ENCODE measurements around the gene FAM234B. TPM values are rescaled to one million over a fixed set of nuclear protein-coding genes. Genes with fewer than 3 reads are reported as not detected.
A peak's percentile ranks its signal among the peaks of the same experiment; 100 is the strongest.

Gene FAM234B
- total RNA-seq, 4 donors from 2014 or later = 1.8 to 3.5 (median 2.5) TPM

- TF ChIP-seq POLR2A (IDR thresholded peaks at IDR 0.05) (no peak), CTCF (IDR thresholded peaks at IDR 0.05 in 4 of 5, conservative IDR thresholded peaks at IDR 0.05 in 1 of 5) (no peak)
- ATAC-seq (no peak), DNase-seq (no peak)
- in situ Hi-C loops (cut with MboI; ENCODE audit: low sequenced_read_pairs in 4 of 4) = no loop called here
- H3K27me3 ChIP-seq = no peaks in the 10 kb centered on the region
- no peaks in the 10 kb centered on the region for H3K36me3 ChIP-seq
- no peaks in the 10 kb centered on the region for H3K9me3 ChIP-seq
- no peak overlapping the region for H3K4me3 ChIP-seq
- intact Hi-C loops (cut with DNase I; ENCODE audit: low total_unique reads) = no loop called here
- H3K27ac ChIP-seq = peak overlapping the region in 2 of 4 donors; percentile 23 to 29
- H3K4me1 ChIP-seq = peaks cover 0 to 8% of the 10 kb centered on the region in 2 donors
Measured at GRCh38 chr12:13116259-13116658, 72.1 kb downstream of the FAM234B start.

GRCh38 chr12:13117029-13117428 is 72.8 kb downstream of the FAM234B start:
- ATAC-seq (no peak), DNase-seq (no peak)
- Histone ChIP-seq H3K36me3 (no peaks in the 10 kb centered on the region), H3K27ac (peak overlapping the region in 2 of 4 donors; percentile 10 to 45), H3K27me3 (no peaks in the 10 kb centered on the region), H3K4me1 (peaks cover 0 to 8% of the 10 kb centered on the region in 2 donors), H3K4me3 (no peak overlapping the region), H3K9me3 (no peaks in the 10 kb centered on the region)
- intact Hi-C loops (cut with DNase I; ENCODE audit: low total_unique reads) (no loop called here), in situ Hi-C loops (cut with MboI; ENCODE audit: low sequenced_read_pairs in 4 of 4) (no loop called here)
- TF ChIP-seq CTCF (IDR thresholded peaks at IDR 0.05 in 4 of 5, conservative IDR thresholded peaks at IDR 0.05 in 1 of 5) (no peak), POLR2A (IDR thresholded peaks at IDR 0.05) (no peak)

GRCh38 chr12:13119826-13120225 is 75.6 kb downstream of the FAM234B start:
- TF ChIP-seq POLR2A (IDR thresholded peaks at IDR 0.05) (no peak), CTCF (IDR thresholded peaks at IDR 0.05 in 4 of 5, conservative IDR thresholded peaks at IDR 0.05 in 1 of 5) (no peak)
- Histone ChIP-seq H3K36me3 (no peaks in the 10 kb centered on the region), H3K27me3 (no peaks in the 10 kb centered on the region), H3K4me1 (peaks cover 0 to 5% of the 10 kb centered on the region in 2 donors), H3K27ac (no peak overlapping the region), H3K4me3 (no peak overlapping the region), H3K9me3 (no peaks in the 10 kb centered on the region)
- in situ Hi-C loops (cut with MboI; ENCODE audit: low sequenced_read_pairs in 4 of 4) = no loop called here
- ATAC-seq (no peak), DNase-seq (no peak)
- intact Hi-C loops (cut with DNase I; ENCODE audit: low total_unique reads) = no loop called here

- H3K4me3 ChIP-seq = no peak overlapping the region
- H3K9me3 ChIP-seq = no peaks in the 10 kb centered on the region
- H3K36me3 ChIP-seq = no peaks in the 10 kb centered on the region
- H3K4me1 ChIP-seq = peaks cover 0 to 3% of the 10 kb centered on the region in 2 donors
- TF ChIP-seq POLR2A (IDR thresholded peaks at IDR 0.05) (no peak), CTCF (IDR thresholded peaks at IDR 0.05 in 4 of 5, conservative IDR thresholded peaks at IDR 0.05 in 1 of 5) (no peak)
- no peaks in the 10 kb centered on the region for H3K27me3 ChIP-seq
- ATAC-seq = no peak
- intact Hi-C loops (cut with DNase I; ENCODE audit: low total_unique reads) = no loop called here
- no peak overlapping the region for H3K27ac ChIP-seq
- in situ Hi-C loops (cut with MboI; ENCODE audit: low sequenced_read_pairs in 4 of 4) = no loop called here
- DNase-seq = no peak
Measured at GRCh38 chr12:13120413-13120812, 76.2 kb downstream of the FAM234B start.

GRCh38 chr12:13121568-13121967 is 77.4 kb downstream of the FAM234B start:
- H3K4me1 ChIP-seq = peaks cover 0 to 3% of the 10 kb centered on the region in 2 donors
- no peaks in the 10 kb centered on the region for H3K27me3 ChIP-seq
- TF ChIP-seq CTCF (IDR thresholded peaks at IDR 0.05 in 4 of 5, conservative IDR thresholded peaks at IDR 0.05 in 1 of 5) (no peak), POLR2A (IDR thresholded peaks at IDR 0.05) (no peak)
- intact Hi-C loops (cut with DNase I; ENCODE audit: low total_unique reads) (no loop called here), in situ Hi-C loops (cut with MboI; ENCODE audit: low sequenced_read_pairs in 4 of 4) (no loop called here)
- H3K27ac ChIP-seq = peak overlapping the region in 1 of 4 donors; percentile 2
- DNase-seq (peak in 1 of 2 donors; percentile 27), ATAC-seq (peak; percentile 49 to 52)
- H3K4me3 ChIP-seq = no peak overlapping the region
- no peaks in the 10 kb centered on the region for H3K9me3 ChIP-seq
- H3K36me3 ChIP-seq = no peaks in the 10 kb centered on the region
